ENCODE results near the gene BICD1. TPM values are rescaled to one million over a fixed set of nuclear protein-coding genes. Genes with fewer than 3 reads are reported as not detected.
A peak's percentile ranks its signal among the peaks of the same experiment; 100 is the strongest.

Gene BICD1
- total RNA-seq, 4 donors from 2014 or later: 0.70 to 7.8 (median 2.8) TPM

DNA sequence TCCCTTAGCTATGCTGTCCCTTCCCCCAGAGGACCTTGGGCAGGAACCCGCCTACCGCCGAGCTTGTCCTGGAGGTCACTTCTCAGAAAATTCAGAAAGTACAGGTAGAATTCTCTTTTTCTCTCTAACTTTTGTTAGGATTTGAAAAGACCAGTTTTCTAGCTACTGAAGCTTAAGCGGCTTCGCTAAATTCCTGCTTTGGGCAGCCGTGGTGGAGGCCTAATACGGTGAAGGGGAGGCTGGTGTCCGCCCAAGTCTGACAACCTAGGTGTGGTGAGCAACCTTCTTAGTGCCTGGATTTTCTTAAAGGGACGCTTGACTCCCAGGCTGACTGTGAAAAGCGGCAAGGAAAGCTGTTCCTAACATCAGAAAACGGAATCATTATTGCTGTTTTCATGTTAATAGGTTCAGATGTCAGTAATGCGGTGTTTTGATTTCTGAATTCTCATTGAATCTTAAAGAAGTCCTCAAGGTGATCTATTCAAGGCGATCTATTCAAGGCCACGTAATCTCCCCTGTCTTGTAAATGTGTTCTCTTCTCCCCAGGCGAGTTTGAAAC is 293.5 kb downstream of the BICD1 start:
- TF ChIP-seq, protein P1, sequence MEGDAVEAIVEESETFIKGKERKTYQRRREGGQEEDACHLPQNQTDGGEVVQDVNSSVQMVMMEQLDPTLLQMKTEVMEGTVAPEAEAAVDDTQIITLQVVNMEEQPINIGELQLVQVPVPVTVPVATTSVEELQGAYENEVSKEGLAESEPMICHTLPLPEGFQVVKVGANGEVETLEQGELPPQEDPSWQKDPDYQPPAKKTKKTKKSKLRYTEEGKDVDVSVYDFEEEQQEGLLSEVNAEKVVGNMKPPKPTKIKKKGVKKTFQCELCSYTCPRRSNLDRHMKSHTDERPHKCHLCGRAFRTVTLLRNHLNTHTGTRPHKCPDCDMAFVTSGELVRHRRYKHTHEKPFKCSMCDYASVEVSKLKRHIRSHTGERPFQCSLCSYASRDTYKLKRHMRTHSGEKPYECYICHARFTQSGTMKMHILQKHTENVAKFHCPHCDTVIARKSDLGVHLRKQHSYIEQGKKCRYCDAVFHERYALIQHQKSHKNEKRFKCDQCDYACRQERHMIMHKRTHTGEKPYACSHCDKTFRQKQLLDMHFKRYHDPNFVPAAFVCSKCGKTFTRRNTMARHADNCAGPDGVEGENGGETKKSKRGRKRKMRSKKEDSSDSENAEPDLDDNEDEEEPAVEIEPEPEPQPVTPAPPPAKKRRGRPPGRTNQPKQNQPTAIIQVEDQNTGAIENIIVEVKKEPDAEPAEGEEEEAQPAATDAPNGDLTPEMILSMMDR (IDR thresholded peaks at IDR 0.05): no peak
- TF ChIP-seq POLR2A (IDR thresholded peaks at IDR 0.05): no peak
- DNase-seq: no peak
- 18 to 20% methylated on average over 12 of the region's 15 CpGs for WGBS, 2 donors

DNA sequence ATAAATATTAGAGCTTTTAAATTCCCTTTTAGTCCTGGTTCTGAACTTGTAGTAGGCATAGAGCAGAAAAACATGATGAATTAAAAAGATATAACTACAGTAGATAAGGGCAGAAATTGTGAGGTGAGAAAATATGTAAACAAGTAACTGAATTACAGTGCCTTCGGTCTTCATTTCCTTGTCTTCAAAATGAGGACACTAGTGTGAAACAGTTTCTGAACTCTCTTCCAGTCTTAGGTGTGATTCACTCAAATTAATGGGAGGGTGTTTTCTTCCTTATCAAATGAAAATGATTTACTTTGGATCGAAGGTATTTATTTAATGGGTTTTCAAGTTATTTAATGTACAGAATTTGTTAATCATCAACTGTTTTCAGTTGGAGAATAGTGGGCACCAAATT is 294.2 kb downstream of the BICD1 start:
- no peak for DNase-seq
- H3K36me3 ChIP-seq: no peaks in the 10 kb centered on the region
- no peaks in the 10 kb centered on the region for H3K9me3 ChIP-seq
- intact Hi-C loops (cut with DNase I): no loop called here
- peak overlapping the region in 3 of 4 donors; percentile 92 to 94 (median 93) for H3K27ac ChIP-seq
- H3K4me1 ChIP-seq: peaks cover 5 to 40% (median 9%) of the 10 kb centered on the region in 3 donors
- WGBS, 2 donors: 31 to 36% methylated on average over 2 of the region's 2 CpGs
- peak overlapping the region; percentile 68 to 81 (median 75) for H3K4me3 ChIP-seq
- no peak for TF ChIP-seq POLR2A (IDR thresholded peaks at IDR 0.05)
- TF ChIP-seq, protein P1 (IDR thresholded peaks at IDR 0.05): no peak
- peaks cover 0 to 10% (median 0%) of the 10 kb centered on the region in 4 donors for H3K27me3 ChIP-seq

More for the DNA sequence above, 293.5 kb downstream of the BICD1 start:
- Histone ChIP-seq H3K36me3 (no peaks in the 10 kb centered on the region), H3K27me3 (peaks cover 0 to 10% (median 0%) of the 10 kb centered on the region in 4 donors), H3K27ac (peak overlapping the region; percentile 89 to 94 (median 92)), H3K4me1 (peaks cover 5 to 40% (median 9%) of the 10 kb centered on the region in 3 donors), H3K4me3 (peak overlapping the region; percentile 68 to 81 (median 75)), H3K9me3 (no peaks in the 10 kb centered on the region)
- intact Hi-C loops (cut with DNase I): no loop called here

DNA sequence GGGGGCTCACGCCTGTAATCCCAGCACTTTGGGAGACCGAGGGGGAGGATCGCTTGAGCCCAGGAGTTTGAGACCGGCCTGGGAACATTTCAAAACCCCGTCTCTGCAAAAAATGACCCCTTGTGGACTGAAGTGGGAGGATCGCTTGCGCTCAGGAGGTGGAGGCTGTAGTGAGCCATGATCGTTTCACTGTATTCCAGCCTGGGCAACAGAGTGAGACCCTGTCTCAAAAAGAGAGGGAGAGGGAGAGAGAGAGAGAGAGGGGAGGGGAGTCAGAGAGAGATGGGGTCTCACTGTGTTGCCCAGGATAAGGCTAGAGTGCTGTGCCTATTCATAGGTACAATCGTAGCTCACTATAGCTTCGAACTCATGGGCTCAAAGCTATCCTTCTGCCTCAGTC is 295.5 kb downstream of the BICD1 start:
- Histone ChIP-seq H3K4me3 (no peak overlapping the region), H3K4me1 (peaks cover 5 to 50% (median 9%) of the 10 kb centered on the region in 3 donors), H3K9me3 (no peaks in the 10 kb centered on the region), H3K27me3 (peaks cover 0 to 10% (median 0%) of the 10 kb centered on the region in 4 donors), H3K27ac (no peak overlapping the region), H3K36me3 (no peaks in the 10 kb centered on the region)
- 85 to 99% methylated on average over 3 to 7 of the region's 10 CpGs for WGBS, 2 donors
- intact Hi-C loops (cut with DNase I): no loop called here
- DNase-seq: no peak
- no peak for TF ChIP-seq POLR2A (IDR thresholded peaks at IDR 0.05)
- TF ChIP-seq, protein P1 (IDR thresholded peaks at IDR 0.05): no peak

DNA sequence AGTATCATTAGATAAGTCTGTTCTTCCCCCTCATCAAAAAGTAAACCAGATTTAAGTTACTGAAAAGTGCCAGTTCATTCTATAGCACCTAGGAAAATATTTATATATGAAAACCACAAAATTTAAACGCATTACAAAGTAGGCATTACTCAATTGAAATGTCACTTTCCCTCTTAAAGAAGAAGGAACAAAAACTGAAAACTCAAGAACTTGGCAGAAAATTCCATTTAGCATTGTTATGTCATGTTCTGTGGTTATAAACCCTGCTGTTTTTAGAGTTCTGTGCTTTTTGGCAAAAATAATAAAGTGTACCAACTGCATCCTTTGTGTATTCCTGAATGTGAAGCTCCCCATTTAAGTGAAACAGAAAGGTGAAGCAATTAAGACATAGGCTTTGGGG is 296.3 kb downstream of the BICD1 start:
- no peaks in the 10 kb centered on the region for H3K36me3 ChIP-seq
- H3K27me3 ChIP-seq: peaks cover 0 to 10% (median 0%) of the 10 kb centered on the region in 4 donors
- no peak overlapping the region for H3K27ac ChIP-seq
- no peak for DNase-seq
- WGBS, 2 donors: 8 to 12% methylated on average over 1 of the region's 1 CpG
- intact Hi-C loops (cut with DNase I): no loop called here
- no peaks in the 10 kb centered on the region for H3K9me3 ChIP-seq
- peaks cover 5 to 50% (median 9%) of the 10 kb centered on the region in 3 donors for H3K4me1 ChIP-seq
- TF ChIP-seq, protein P1 (IDR thresholded peaks at IDR 0.05): no peak
- TF ChIP-seq POLR2A (IDR thresholded peaks at IDR 0.05): no peak
- H3K4me3 ChIP-seq: no peak overlapping the region

DNA sequence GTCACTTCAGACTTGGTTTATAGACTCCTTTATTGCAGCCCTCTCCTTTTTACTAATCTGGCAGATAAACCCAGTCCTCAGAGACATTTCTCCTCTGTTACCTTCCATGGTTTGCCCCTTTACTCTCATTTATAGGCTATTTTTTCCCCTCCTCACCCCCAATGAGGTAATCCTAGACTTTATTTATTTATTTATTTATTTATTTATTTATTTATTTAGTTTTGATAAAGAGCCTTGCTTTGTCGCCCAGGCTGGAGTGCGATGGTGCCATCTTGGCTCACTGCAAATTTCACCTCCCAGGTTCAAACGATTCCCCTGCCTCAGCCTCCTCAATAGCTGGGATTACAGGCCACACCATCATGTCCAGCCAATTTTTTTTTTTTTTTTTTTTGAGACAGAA is 301.1 kb downstream of the BICD1 start:
- no peaks in the 10 kb centered on the region for H3K27me3 ChIP-seq
- no peak for TF ChIP-seq POLR2A (IDR thresholded peaks at IDR 0.05)
- TF ChIP-seq, protein P1 (IDR thresholded peaks at IDR 0.05): no peak
- H3K4me3 ChIP-seq: no peak overlapping the region
- peaks cover 0 to 13% (median 0%) of the 10 kb centered on the region in 3 donors for H3K4me1 ChIP-seq
- intact Hi-C loops (cut with DNase I): no loop called here
- no peak overlapping the region for H3K27ac ChIP-seq
- WGBS, 2 donors: 86 to 92% methylated on average over 3 of the region's 3 CpGs
- no peak for DNase-seq
- no peaks in the 10 kb centered on the region for H3K9me3 ChIP-seq
- H3K36me3 ChIP-seq: peaks cover 0 to 15% (median 4%) of the 10 kb centered on the region in 3 donors

All from esophagus squamous epithelium (tissue), 5 donors.